Activated T-cell treated with anti-CD3 and anti-CD28 coated beads for 48 hours (primary cell): ENCODE results near the gene SLMAP.

ENCODE experiments used
- DNase-seq: peaks from one replicate; pipeline ENCODE4 v3.0.0-alpha.2; 2020; ENCODE audit warnings: low read depth

SLMAP gene, protein sequence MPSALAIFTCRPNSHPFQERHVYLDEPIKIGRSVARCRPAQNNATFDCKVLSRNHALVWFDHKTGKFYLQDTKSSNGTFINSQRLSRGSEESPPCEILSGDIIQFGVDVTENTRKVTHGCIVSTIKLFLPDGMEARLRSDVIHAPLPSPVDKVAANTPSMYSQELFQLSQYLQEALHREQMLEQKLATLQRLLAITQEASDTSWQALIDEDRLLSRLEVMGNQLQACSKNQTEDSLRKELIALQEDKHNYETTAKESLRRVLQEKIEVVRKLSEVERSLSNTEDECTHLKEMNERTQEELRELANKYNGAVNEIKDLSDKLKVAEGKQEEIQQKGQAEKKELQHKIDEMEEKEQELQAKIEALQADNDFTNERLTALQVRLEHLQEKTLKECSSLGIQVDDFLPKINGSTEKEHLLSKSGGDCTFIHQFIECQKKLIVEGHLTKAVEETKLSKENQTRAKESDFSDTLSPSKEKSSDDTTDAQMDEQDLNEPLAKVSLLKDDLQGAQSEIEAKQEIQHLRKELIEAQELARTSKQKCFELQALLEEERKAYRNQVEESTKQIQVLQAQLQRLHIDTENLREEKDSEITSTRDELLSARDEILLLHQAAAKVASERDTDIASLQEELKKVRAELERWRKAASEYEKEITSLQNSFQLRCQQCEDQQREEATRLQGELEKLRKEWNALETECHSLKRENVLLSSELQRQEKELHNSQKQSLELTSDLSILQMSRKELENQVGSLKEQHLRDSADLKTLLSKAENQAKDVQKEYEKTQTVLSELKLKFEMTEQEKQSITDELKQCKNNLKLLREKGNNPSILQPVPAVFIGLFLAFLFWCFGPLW

GRCh38 chr3:57755741-57756527 is at the start of gene SLMAP:
SLMAP (plus strand) TSS chr3:57756309; CDS start chr3:57757652, 1,343 bp downstream.
- DNase-seq: peak; percentile 91

DNA sequence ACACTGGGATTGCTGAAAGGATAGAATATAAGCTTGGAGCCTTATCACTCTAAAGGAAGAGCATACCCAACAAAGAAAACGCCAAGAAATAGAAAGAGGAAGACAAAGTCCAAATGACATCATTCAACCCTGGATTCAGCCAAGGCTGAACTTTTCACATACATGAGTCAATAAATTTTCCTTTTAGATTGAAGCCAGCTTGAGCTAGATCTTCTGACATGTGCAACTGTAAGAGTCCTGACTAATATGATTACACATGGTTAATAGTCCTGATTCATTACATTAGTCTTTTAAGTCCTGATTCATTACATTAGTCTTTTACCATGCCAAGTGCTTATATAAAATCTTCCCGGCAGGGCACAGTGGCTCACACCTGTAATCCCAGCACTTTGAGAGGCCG is 49.6 kb upstream of the SLMAP start:
- DNase-seq: no peak

GRCh38 chr3:57709031-57709430 is 47.1 kb upstream of the SLMAP start:
- DNase-seq: no peak

DNA sequence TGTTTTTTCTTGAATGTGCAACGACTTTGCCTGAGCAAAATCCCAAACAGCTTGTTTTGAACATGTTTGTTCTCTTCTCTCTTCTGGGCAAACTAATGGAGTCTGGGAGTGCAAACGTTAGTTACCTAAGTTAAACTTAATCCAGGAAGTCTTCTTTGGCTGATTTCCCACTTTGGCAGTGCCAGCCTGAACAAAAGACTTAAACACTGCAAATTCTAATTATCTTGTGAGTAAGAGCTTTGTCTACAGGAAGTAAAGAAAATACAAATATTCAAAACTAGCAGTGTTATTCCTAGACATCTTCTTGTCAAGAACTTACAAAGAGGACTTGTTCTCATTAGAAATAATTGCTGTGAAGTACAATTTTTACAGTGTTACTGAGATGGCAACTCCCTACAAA is 46.5 kb upstream of the SLMAP start:
- no peak for DNase-seq

DNA sequence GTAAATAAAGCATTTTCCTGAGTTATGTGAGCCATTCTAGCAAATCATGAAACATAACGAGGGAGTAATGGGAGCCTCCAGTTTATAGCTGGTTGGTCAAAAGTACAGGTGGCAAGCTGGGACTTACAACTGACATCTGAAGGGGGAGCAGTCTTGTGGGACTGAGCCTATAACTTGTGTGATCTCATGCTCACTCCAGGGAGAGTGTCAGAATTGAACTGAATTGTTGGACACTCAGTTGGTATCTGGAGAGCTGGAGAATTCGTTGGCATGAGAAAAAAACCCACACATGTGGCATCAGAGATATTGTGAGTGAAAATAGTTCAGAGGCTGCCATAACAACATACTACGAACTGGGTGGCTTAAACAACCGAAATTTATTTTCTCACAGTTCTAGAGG is 40.4 kb upstream of the SLMAP start:
- no peak for DNase-seq

DNA sequence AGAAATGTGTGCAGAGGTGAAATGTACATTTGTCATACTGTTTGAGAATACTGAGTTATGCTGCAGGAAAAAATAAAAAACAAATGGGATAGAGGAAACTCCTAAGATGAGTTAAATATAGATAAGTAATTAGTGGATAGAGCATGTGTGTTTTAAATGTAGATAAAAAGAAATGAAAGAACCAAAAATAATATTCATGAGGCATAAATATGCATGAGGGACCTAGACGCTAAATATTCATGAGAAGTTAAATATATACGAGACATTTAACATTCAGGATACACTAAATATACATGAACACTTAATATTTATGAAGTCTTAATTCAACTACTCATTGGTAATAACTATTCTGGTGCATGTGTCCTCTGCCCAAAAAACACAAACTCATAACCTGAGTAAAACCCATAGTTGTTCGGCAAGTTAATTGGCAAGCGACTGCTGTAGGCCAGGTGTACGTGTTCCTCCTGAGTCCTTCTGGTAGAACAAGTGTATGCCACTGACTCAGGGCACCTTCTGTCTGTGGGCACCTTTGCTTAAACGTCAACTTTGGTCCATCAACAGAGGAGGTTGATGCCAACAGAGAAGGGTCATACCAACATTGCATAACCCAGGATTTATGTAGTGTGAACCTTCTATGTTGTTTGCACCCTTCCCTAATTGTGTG is 38.8 kb upstream of the SLMAP start:
- DNase-seq: no peak

GRCh38 chr3:57718118-57718517 is 38.0 kb upstream of the SLMAP start:
- no peak for DNase-seq

GRCh38 chr3:57726397-57726796 is 29.7 kb upstream of the SLMAP start:
- no peak for DNase-seq

DNA sequence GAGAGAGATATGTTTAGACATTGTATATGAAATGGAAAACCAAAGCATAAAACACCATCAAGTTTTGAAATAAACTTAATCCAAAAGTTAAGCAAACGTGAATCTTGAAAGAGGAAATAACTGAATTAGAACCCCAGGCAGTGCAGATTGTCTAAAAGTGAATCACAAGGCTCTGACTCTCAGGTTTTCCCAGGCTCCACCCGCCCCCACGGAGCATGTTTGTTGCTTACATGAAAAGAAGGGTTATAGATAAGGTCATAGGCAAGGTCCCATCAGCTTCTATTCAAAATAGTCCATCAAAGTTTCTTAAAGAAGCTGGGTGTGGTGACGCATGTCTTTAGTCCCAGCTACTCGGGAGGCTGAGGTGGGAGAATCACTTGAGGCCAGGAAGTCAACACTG is 29.0 kb upstream of the SLMAP start:
- DNase-seq: no peak

DNA sequence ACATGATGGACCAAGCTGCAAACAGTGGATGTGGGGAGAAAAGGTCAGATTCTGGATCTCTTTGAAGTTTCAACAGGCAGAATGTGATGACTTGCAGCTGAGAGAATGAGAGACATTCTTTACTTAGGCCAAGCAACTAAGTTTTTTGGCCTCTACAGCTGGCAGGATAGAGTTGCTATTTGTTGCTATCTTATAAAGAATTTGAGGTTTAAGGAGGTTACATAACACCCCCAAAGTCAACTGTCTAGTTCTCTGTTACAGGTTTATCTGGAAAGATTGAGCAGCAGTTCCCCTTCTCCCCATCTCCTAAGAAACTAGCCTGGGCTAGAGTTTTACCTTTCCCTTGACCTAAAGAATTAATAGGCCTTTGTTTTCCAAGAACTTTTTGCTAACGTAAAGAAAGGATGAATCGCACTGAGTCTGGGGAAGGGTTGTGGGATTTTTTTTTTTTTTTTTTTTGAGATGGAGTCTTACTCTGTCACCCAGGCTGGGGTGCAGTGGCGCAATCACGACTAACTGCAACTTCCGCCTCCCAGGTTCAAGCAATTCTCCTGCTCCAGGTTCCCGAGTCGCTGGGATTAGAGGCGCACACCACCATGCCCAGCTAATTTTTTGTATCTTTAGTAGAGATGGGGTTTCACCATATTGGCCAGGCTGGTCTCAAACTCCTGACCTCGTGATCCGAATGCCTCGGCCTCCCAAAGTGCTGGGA is 26.6 kb upstream of the SLMAP start:
- DNase-seq: no peak

- DNase-seq: no peak
These were observed 25.4 kb upstream of the SLMAP start for GRCh38 chr3:57730682-57731081.

GRCh38 chr3:57731311-57731710 is 24.8 kb upstream of the SLMAP start:
- no peak for DNase-seq

GRCh38 chr3:57733790-57734189 is 22.3 kb upstream of the SLMAP start:
- DNase-seq: no peak

- no peak for DNase-seq
These were observed 20.7 kb upstream of the SLMAP start for GRCh38 chr3:57735405-57735804.

DNA sequence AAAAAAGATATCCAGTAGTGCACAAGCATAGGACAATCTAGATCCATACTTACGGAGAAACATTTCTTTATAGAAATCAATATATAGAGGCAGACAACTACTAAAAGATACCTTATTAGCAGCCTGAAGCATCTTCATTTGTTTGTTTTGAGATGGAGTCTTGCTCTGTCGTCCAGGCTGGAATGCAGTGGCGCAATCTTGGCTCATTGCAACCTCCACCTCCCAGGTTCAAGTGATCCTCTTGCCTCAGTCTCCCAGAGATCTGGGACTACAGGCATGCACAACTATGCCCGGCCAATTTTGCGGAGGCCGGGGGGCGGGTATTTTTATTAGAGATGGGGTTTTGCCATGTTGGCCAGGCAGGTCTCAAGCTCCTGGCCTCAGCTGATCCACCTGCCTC is 18.3 kb upstream of the SLMAP start:
- no peak for DNase-seq

- no peak for DNase-seq
These were observed 17.7 kb upstream of the SLMAP start for GRCh38 chr3:57738391-57738790.

- DNase-seq: no peak
These were observed 16.1 kb upstream of the SLMAP start for GRCh38 chr3:57740027-57740426.

DNA sequence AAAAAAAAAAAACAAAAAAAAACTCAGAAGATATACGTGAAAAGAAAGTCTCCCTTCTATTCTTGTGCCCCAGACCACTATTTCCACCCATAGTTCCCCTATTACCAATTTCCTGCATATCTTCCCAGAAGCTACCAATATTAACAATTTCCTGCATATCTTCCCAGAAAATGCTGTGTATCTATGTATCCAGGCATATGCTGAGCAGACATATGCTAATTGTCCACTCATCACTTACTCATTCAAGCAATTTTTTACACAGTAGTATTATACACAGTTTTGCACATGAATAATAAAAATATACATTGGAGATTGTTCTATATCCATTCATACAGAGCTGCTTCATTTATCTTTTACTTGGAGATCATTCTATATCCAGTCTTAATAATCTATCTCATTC is 12.6 kb upstream of the SLMAP start:
- no peak for DNase-seq

- DNase-seq: no peak
These were observed 11.0 kb upstream of the SLMAP start for GRCh38 chr3:57745101-57745500.

GRCh38 chr3:57746156-57747010 is 9.7 kb upstream of the SLMAP start:
- DNase-seq: no peak
